HepG2 (cell line): Measurements from ENCODE around the gene DHRS1. TPM values are rescaled to one million over a fixed set of nuclear protein-coding genes. Genes with fewer than 3 reads are reported as not detected.

Source experiments
- ATAD3A ChIP-seq: sonication (generic); formaldehyde crosslinking; IDR thresholded peaks from 2 replicates; pipeline ENCODE4 v1.4.0; 2020; ENCODE audit warnings: missing genetic modification reagents
- FOXO1 ChIP-seq: sonication (generic); formaldehyde crosslinking; IDR thresholded peaks from 2 replicates; pipeline ENCODE4 v1.4.0; 2020; ENCODE audit warnings: missing genetic modification reagents
- GABPA ChIP-seq, 2 experiments: IDR thresholded peaks; 2 replicates each; pipeline ENCODE4 v1.6.1; 2011 to 2016; ENCODE audit warnings: low read depth in 2 of 2, low read length in 1 of 2, missing biosample characterization in 1 of 2, missing genetic modification characterization in 1 of 2
- HHEX ChIP-seq: IDR thresholded peaks from 2 replicates; pipeline ENCODE4 v1.6.1; 2016; ENCODE audit warnings: control low read depth
- KDM3A ChIP-seq: IDR thresholded peaks from 2 replicates; pipeline ENCODE4 v1.6.1; 2018; ENCODE audit warnings: low read depth, missing compliant biosample characterization
- KDM5A ChIP-seq: fragments of 200-600 bp; sonication (generic); IDR thresholded peaks from 2 replicates; pipeline ENCODE4 v1.7.0; 2018; ENCODE audit warnings: antibody characterized with exemption, mild to moderate bottlenecking, low read length, borderline replicate concordance
- ZNF224 ChIP-seq: sonication (generic); formaldehyde crosslinking; IDR thresholded peaks from 2 replicates; pipeline ENCODE4 v1.5.0; 2020; ENCODE audit warnings: mild to moderate bottlenecking, missing genetic modification reagents
- ZNF460 ChIP-seq: sonication (generic); formaldehyde crosslinking; IDR thresholded peaks from 2 replicates; pipeline ENCODE4 v1.5.1; 2020; ENCODE audit warnings: missing genetic modification reagents, mild to moderate bottlenecking, borderline replicate concordance
- polyA plus RNA-seq, 8 experiments: library from polyadenylated mRNA; depleted of rRNA in 3 of 8; stranded (reverse) in 7 of 8; unstranded in 1 of 8; fragments of >200 nt; fragmentation: Illumina TruSeq in 4 of 8; extraction: Trizol in 4 of 8; gene quantifications; 2 replicates each; pipeline versions ENCODE4 v1.2.1 to v1.2.3, GENCODE V29; 2011 to 2016; ENCODE audit warnings: low read depth in 4 of 8, missing spikeins in 1 of 8, mixed read lengths in 1 of 8; ENCODE audit not compliant: insufficient read depth in 1 of 8
- total RNA-seq, 5 experiments: library from RNA; depleted of rRNA; stranded (reverse); fragments of >200 nt; fragmentation: Illumina TruSeq; extraction: Trizol; gene quantifications; 2 replicates each; pipeline ENCODE4 v1.2.3, GENCODE V29; 2016; ENCODE audit warnings: low read depth in 1 of 5
- TF ChIP-seq, protein P1 (sequence below): sonication (generic); formaldehyde crosslinking; IDR thresholded peaks from 2 replicates; pipeline ENCODE4 v1.8.0; 2022; ENCODE audit warnings: low read depth, missing genetic modification reagents
- TF ChIP-seq, protein P2 (sequence below): sonication (generic); formaldehyde crosslinking; IDR thresholded peaks from one replicate; pipeline ENCODE4 v1.5.1; 2020; ENCODE audit warnings: mild to moderate bottlenecking, missing genetic modification reagents; ENCODE audit errors: not compliant biosample characterization
- TF ChIP-seq, protein P3 (sequence below): sonication (generic); formaldehyde crosslinking; conservative IDR thresholded peaks from 2 replicates; pipeline ENCODE4 v1.4.0; 2020; ENCODE audit warnings: missing genetic modification reagents
- TF ChIP-seq, protein P4 (sequence below): sonication (generic); formaldehyde crosslinking; IDR thresholded peaks from 2 replicates; pipeline ENCODE4 v1.4.0; 2020; ENCODE audit warnings: missing genetic modification reagents
- TF ChIP-seq, protein P5 (sequence below): sonication (generic); formaldehyde crosslinking; conservative IDR thresholded peaks from 2 replicates; pipeline ENCODE4 v1.4.0; 2020; ENCODE audit warnings: missing genetic modification reagents

DHRS1 gene
- total and polyA plus RNA-seq, 2 of the 13 experiments (the other 11 are each of a cell fraction or from before 2014, with no cell fraction given): 49.8 to 60.8 TPM

DNA sequence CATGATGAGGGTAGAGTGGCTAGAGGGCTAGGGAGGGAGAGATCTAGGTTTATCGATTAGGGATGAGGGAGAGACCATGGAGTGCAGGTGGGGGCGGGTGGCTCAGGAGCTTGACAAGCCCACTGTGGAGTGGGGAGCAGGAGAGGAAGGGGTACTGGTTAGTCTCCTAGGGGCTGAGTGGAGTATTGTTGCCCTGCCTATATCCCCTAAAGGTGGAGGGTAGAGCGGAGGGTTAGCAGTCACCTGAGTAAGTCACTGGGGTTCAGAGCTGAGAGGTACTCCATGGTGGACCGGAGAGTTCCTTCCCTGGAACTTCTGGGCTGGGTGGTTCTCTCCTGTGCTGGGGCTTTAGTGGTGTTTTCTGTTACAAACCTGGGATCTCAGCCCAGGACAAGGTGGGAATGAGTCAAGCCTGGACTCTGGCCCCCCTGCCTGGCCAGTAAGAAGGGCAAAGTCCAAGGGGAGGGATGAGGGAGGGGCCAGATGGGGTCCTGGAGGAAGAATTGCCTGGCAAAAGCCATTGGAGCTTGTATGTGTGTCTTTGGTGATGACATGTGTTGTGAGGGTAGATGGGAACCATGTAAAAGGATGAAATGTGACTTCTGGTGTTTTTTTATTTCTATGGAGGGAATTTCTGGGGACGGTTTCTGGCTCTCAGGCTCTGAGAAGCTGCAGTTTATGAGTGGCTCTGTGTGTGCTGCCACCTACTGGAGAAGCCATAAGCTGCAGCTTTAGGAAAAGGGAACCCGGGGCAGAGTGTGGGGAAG is 8.2 kb upstream of the DHRS1 start, which contains the start of gene CIDEB (continued):
- no peak for TF ChIP-seq GABPA (IDR thresholded peaks at IDR 0.05; ENCODE audit: low read depth, low read length)
- TF ChIP-seq GABPA (CRISPR knock-in tag; IDR thresholded peaks at IDR 0.05; ENCODE audit: low read depth): no peak
- TF ChIP-seq, protein P1, sequence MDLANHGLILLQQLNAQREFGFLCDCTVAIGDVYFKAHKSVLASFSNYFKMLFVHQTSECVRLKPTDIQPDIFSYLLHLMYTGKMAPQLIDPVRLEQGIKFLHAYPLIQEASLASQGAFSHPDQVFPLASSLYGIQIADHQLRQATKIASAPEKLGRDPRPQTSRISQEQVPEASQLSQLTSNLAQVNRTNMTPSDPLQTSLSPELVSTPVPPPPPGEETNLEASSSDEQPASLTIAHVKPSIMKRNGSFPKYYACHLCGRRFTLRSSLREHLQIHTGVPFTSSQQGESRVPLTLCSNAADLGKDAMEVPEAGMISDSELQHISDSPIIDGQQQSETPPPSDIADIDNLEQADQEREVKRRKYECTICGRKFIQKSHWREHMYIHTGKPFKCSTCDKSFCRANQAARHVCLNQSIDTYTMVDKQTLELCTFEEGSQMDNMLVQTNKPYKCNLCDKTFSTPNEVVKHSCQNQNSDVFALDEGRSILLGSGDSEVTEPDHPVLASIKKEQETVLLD: no peak
- no peak for TF ChIP-seq ATAD3A
- TF ChIP-seq, protein P2, sequence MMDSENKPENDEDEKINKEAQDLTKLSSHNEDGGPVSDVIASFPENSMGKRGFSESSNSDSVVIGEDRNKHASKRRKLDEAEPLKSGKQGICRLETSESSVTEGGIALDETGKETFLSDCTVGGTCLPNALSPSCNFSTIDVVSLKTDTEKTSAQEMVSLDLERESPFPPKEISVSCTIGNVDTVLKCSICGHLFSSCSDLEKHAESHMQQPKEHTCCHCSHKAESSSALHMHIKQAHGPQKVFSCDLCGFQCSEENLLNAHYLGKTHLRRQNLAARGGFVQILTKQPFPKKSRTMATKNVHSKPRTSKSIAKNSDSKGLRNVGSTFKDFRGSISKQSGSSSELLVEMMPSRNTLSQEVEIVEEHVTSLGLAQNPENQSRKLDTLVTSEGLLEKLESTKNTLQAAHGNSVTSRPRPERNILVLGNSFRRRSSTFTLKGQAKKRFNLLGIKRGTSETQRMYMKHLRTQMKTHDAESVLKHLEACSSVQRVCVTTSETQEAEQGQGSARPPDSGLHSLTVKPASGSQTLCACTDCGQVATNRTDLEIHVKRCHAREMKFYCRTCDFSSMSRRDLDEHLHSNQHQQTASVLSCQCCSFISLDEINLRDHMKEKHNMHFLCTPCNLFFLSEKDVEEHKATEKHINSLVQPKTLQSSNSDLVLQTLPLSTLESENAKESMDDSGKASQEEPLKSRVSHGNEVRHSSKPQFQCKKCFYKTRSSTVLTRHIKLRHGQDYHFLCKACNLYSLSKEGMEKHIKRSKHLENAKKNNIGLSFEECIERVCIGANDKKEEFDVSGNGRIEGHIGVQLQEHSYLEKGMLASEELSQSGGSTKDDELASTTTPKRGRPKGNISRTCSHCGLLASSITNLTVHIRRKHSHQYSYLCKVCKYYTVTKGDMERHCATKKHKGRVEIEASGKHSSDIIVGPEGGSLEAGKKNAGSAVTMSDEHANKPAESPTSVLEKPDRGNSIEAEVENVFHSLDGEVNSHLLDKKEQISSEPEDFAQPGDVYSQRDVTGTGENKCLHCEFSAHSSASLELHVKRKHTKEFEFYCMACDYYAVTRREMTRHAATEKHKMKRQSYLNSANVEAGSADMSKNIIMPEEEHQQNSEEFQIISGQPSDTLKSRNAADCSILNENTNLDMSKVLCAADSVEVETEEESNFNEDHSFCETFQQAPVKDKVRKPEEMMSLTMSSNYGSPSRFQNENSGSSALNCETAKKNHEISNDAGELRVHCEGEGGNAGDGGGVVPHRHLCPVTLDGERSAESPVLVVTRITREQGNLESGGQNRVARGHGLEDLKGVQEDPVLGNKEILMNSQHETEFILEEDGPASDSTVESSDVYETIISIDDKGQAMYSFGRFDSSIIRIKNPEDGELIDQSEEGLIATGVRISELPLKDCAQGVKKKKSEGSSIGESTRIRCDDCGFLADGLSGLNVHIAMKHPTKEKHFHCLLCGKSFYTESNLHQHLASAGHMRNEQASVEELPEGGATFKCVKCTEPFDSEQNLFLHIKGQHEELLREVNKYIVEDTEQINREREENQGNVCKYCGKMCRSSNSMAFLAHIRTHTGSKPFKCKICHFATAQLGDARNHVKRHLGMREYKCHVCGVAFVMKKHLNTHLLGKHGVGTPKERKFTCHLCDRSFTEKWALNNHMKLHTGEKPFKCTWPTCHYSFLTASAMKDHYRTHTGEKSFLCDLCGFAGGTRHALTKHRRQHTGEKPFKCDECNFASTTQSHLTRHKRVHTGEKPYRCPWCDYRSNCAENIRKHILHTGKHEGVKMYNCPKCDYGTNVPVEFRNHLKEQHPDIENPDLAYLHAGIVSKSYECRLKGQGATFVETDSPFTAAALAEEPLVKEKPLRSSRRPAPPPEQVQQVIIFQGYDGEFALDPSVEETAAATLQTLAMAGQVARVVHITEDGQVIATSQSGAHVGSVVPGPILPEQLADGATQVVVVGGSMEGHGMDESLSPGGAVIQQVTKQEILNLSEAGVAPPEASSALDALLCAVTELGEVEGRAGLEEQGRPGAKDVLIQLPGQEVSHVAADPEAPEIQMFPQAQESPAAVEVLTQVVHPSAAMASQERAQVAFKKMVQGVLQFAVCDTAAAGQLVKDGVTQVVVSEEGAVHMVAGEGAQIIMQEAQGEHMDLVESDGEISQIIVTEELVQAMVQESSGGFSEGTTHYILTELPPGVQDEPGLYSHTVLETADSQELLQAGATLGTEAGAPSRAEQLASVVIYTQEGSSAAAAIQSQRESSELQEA (CRISPR knock-in tag): peak; percentile 29
- peak; percentile 90; the same call in 1 of the 2 replicates for TF ChIP-seq KDM5A
- TF ChIP-seq FOXO1 (CRISPR knock-in tag): peak; percentile 86; the same call in 1 of the 2 replicates
- no peak for TF ChIP-seq ZNF460 (CRISPR knock-in tag)
- peak; percentile 87 for TF ChIP-seq KDM3A (CRISPR knock-in tag)
- TF ChIP-seq, protein P3, sequence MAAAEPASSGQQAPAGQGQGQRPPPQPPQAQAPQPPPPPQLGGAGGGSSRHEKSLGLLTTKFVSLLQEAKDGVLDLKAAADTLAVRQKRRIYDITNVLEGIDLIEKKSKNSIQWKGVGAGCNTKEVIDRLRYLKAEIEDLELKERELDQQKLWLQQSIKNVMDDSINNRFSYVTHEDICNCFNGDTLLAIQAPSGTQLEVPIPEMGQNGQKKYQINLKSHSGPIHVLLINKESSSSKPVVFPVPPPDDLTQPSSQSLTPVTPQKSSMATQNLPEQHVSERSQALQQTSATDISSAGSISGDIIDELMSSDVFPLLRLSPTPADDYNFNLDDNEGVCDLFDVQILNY (CRISPR knock-in tag): no peak
- TF ChIP-seq ZNF224: peak; percentile 86
- TF ChIP-seq, protein P4, sequence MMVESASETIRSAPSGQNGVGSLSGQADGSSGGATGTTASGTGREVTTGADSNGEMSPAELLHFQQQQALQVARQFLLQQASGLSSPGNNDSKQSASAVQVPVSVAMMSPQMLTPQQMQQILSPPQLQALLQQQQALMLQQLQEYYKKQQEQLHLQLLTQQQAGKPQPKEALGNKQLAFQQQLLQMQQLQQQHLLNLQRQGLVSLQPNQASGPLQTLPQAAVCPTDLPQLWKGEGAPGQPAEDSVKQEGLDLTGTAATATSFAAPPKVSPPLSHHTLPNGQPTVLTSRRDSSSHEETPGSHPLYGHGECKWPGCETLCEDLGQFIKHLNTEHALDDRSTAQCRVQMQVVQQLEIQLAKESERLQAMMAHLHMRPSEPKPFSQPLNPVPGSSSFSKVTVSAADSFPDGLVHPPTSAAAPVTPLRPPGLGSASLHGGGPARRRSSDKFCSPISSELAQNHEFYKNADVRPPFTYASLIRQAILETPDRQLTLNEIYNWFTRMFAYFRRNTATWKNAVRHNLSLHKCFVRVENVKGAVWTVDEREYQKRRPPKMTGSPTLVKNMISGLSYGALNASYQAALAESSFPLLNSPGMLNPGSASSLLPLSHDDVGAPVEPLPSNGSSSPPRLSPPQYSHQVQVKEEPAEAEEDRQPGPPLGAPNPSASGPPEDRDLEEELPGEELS (CRISPR knock-in tag): peak; percentile 75
- TF ChIP-seq, protein P5, sequence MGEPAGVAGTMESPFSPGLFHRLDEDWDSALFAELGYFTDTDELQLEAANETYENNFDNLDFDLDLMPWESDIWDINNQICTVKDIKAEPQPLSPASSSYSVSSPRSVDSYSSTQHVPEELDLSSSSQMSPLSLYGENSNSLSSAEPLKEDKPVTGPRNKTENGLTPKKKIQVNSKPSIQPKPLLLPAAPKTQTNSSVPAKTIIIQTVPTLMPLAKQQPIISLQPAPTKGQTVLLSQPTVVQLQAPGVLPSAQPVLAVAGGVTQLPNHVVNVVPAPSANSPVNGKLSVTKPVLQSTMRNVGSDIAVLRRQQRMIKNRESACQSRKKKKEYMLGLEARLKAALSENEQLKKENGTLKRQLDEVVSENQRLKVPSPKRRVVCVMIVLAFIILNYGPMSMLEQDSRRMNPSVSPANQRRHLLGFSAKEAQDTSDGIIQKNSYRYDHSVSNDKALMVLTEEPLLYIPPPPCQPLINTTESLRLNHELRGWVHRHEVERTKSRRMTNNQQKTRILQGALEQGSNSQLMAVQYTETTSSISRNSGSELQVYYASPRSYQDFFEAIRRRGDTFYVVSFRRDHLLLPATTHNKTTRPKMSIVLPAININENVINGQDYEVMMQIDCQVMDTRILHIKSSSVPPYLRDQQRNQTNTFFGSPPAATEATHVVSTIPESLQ: peak; percentile 88; the same call in 1 of the 2 replicates
- peak; percentile 79 for TF ChIP-seq HHEX
